AG09319 (cell line): ENCODE results near the gene SSBP1.

ENCODE experiments used
- DNase-seq: peaks from one replicate; pipeline ENCODE4 v3.0.0-alpha.2; 2010; ENCODE audit warnings: low read depth; ENCODE audit errors: extremely low read depth
- CTCF ChIP-seq: IDR thresholded peaks from 2 replicates; pipeline ENCODE4 v1.5.1; 2011; ENCODE audit warnings: low read depth, mild to moderate bottlenecking, inconsistent platforms, low read length, moderate library complexity

Gene SSBP1

GRCh38 chr7:141717450-141717849 is 20.7 kb upstream of the SSBP1 start:
- no peak for DNase-seq
- no peak for TF ChIP-seq CTCF

DNA sequence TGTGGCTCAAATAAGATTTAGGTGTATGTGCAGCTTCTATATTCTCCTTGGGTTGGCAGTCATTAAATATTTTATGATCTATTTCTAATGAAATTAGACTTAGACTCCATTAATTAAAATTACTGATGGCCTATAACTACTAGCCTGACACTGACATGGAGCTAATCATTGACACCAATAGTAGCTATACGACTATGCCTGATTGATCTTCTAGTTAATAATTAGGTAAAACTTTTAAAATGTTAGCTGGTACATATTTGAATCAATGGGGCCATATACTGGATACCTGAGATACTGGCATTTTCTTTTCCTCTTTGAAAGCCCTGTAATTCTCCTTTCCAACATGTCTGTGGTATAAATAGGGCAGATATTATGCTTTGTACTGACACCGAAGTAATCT is 15.6 kb upstream of the SSBP1 start:
- TF ChIP-seq CTCF = no peak
- DNase-seq = no peak

GRCh38 chr7:141729020-141729419 is 9.1 kb upstream of the SSBP1 start:
- TF ChIP-seq CTCF = no peak

DNA sequence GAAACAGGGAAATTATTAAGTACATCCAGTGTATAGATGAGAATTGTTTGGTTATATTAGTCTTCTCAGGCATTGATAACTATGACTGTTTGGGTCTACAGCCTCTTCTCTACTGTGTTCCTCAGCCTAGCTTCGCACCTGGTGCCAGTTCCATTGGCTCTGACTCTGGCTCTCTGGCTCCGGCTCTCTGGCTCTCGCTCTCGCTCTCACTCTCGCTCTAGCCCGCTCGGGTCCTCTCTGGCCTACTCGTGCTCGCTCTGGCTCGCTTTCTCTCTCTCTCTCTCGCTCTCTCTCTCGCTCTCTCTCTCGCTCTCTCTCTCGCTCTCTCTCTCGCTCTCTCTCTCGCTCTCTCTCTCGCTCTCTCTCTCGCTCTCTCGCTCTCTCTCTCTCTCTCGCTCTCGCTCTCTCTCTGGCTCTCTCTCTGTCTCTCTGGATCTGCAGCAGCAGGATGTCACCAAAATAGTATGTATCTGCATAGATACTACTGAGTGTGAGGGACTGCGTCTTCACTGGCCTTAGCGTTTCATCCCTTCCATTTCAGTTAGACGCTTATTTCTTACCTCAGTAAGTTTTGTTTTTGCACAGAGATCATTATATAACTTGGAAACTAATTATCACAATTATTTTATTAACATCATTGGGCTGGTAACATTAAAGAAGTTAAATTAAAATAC is 6.5 kb upstream of the SSBP1 start:
- DNase-seq = no peak
- no peak for TF ChIP-seq CTCF

More at GRCh38 chr7:141729020-141729419, 9.1 kb upstream of the SSBP1 start:
- no peak for DNase-seq

DNA sequence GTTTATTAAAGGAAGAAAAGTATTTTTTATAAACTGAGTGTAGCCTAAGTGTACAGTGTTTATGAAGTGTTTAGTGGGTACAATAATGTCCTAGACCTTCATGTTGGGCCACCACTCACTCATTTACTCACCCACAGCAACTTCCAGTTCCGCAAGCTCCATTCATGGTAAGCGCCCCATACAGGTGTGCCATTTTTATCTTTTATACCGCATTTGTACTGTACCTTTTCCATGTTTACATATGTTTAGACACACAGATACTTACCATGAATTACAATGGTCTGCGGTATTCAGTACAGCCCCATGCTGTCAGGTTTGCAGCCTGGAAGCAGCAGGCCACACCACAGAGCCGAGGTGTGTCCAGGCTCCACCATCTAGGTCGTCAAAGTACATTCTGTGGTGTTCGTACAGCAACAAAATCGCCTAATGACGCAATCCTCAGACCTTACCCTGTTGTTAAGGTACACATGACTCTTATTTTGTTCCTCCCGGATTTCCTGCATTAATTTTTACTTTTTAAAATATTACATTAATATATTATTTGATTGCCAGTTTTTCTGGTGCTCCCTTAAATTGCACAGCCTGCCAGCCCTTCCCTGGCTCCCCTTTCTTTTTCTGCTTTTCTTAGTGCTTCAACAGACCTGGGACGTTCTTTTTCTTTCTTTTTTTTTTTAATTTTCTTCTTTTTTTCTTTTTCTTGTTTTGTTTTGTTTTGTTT is 881 bp upstream of the SSBP1 start:
- TF ChIP-seq CTCF = no peak
- DNase-seq = no peak

- TF ChIP-seq CTCF = peak; percentile 25
These were observed 445 bp downstream of the SSBP1 start for GRCh38 chr7:141738592-141739013.

GRCh38 chr7:141739250-141739649 is 1.1 kb downstream of the SSBP1 start:
- no peak for TF ChIP-seq CTCF

More at GRCh38 chr7:141738592-141739013, 445 bp downstream of the SSBP1 start:
- no peak for DNase-seq

More at GRCh38 chr7:141739250-141739649, 1.1 kb downstream of the SSBP1 start:
- no peak for DNase-seq
